Activated naive CD4-positive, alpha-beta T cell treated with anti-CD3 and anti-CD28 coated beads, Interleukin-2, amount 10 ng/mL, durations not matched to agents 7 days and 5 days (primary cell): Measurements from ENCODE around the gene FIBP.
A peak's percentile ranks its signal among the peaks of the same experiment; 100 is the strongest.

ENCODE experiments used
- CTCF ChIA-PET: fragments of 350-600 bp; sonication (Branson Sonifier 250); formaldehyde crosslinking; loops from one replicate; lab custom pipeline; 2021; ENCODE audit warnings: antibody characterized with exemption; lab: Charles Lee
- DNase-seq: peaks from one replicate; pipeline ENCODE4 v3.0.0-alpha.2; 2020
- H3K27ac Mint-ChIP-seq: one replicate; pipeline ENCODE4 v1.8.0; 2021; ENCODE audit warnings: mild to moderate bottlenecking, moderate library complexity, mixed read lengths
- H3K27me3 Mint-ChIP-seq: one replicate; pipeline ENCODE4 v1.8.0; 2021; ENCODE audit warnings: mild to moderate bottlenecking, mixed read lengths
- H3K36me3 Mint-ChIP-seq: one replicate; pipeline ENCODE4 v1.8.0; 2021; ENCODE audit warnings: mixed read lengths
- H3K4me1 Mint-ChIP-seq: one replicate; pipeline ENCODE4 v1.8.0; 2021; ENCODE audit warnings: mixed read lengths
- H3K4me3 Mint-ChIP-seq: one replicate; pipeline ENCODE4 v1.8.0; 2021; ENCODE audit warnings: mild to moderate bottlenecking, moderate library complexity, mixed read lengths
- H3K9me3 Mint-ChIP-seq: one replicate; pipeline ENCODE4 v1.8.0; 2021; ENCODE audit warnings: mixed read lengths

The FIBP gene

GRCh38 chr11:65891219-65892136 lies 3.2 kb upstream of the FIBP start:
- Mint-ChIP-seq H3K27ac (peak overlapping the region; percentile 87), H3K4me3 (peak overlapping the region; percentile 96), H3K4me1 (peaks cover 74% of the 10 kb centered on the region), H3K27me3 (no peaks in the 10 kb centered on the region), H3K36me3 (peaks cover 19% of the 10 kb centered on the region), H3K9me3 (no peaks in the 10 kb centered on the region)
- DNase-seq: peak; percentile 55
- CTCF ChIA-PET: interaction anchor here (0.6 to 10.9 kb wide), 13 partner anchors 6 to 180 kb away, joined by 3 to 142 read pairs (median 3); partner anchors contain the start of genes CFL1, FOSL1, KAT5 and MUS81

GRCh38 chr11:65890324-65891218 lies 2.3 kb upstream of the FIBP start, which contains the start of gene CCDC85B:
CCDC85B (plus strand) TSS chr11:65890673; CDS start chr11:65890784, 111 bp downstream.
- no peaks in the 10 kb centered on the region for H3K9me3 Mint-ChIP-seq
- peak within 1 kb of the TSS; percentile 94 for H3K27ac Mint-ChIP-seq
- H3K36me3 Mint-ChIP-seq: peaks cover 25% of the 10 kb centered on the region

GRCh38 chr11:65887723-65888162 lies 528 bp downstream of the FIBP start:
- Mint-ChIP-seq H3K27ac (peak overlapping the region; percentile 94), H3K9me3 (no peaks in the 10 kb centered on the region), H3K4me1 (peaks cover 69% of the 10 kb centered on the region), H3K4me3 (peak overlapping the region; percentile 96), H3K36me3 (peaks cover 41% of the 10 kb centered on the region), H3K27me3 (no peaks in the 10 kb centered on the region)
- CTCF ChIA-PET: interaction anchor here (0.7 to 10.9 kb wide), 21 partner anchors 10 to 176 kb away, joined by 3 to 142 read pairs (median 6); partner anchors contain the start of genes C11orf68, CFL1, FOSL1 and KAT5
- no peak for DNase-seq

More at GRCh38 chr11:65890324-65891218, 2.3 kb upstream of the FIBP start, which contains the start of gene CCDC85B:
- Mint-ChIP-seq H3K4me3 (peak within 1 kb of the TSS; percentile 96), H3K27me3 (no peaks in the 10 kb centered on the region), H3K4me1 (peaks cover 75% of the 10 kb centered on the region)
- peak; percentile 99 for DNase-seq
- CTCF ChIA-PET: interaction anchor here (0.7 to 10.9 kb wide), 18 partner anchors 7 to 179 kb away, joined by 3 to 142 read pairs (median 3); partner anchors contain the start of genes AP5B1, BANF1, CFL1 and EIF1AD

GRCh38 chr11:65886826-65887722 lies 1.2 kb downstream of the FIBP start:
- no peak for DNase-seq
- CTCF ChIA-PET: interaction anchor here (0.7 to 10.9 kb wide), 13 partner anchors 9 to 176 kb away, joined by 3 to 142 read pairs (median 7); partner anchors contain the start of genes CFL1, FOSL1, KAT5 and MUS81
- Mint-ChIP-seq H3K4me1 (peaks cover 63% of the 10 kb centered on the region), H3K27me3 (no peaks in the 10 kb centered on the region), H3K4me3 (peak overlapping the region; percentile 96), H3K27ac (peak overlapping the region; percentile 76), H3K9me3 (no peaks in the 10 kb centered on the region), H3K36me3 (peaks cover 35% of the 10 kb centered on the region)

GRCh38 chr11:65885808-65886536 lies 2.3 kb downstream of the FIBP start:
- H3K27me3 Mint-ChIP-seq: no peaks in the 10 kb centered on the region
- H3K4me1 Mint-ChIP-seq: peaks cover 66% of the 10 kb centered on the region

GRCh38 chr11:65885231-65885630 lies 3.0 kb downstream of the FIBP start:
- H3K27ac Mint-ChIP-seq: peak overlapping the region; percentile 58

More at GRCh38 chr11:65885808-65886536, 2.3 kb downstream of the FIBP start:
- Mint-ChIP-seq H3K4me3 (peak overlapping the region; percentile 96), H3K9me3 (no peaks in the 10 kb centered on the region), H3K36me3 (peaks cover 35% of the 10 kb centered on the region), H3K27ac (no peak overlapping the region)
- CTCF ChIA-PET: interaction anchor here (0.8 to 10.9 kb wide), 22 partner anchors 8 to 174 kb away, joined by 3 to 142 read pairs (median 10); partner anchors contain the start of genes BANF1, CATSPER1, CFL1 and EIF1AD
- DNase-seq: no peak

GRCh38 chr11:65884716-65885092 lies 3.6 kb downstream of the FIBP start:
- H3K27me3 Mint-ChIP-seq: no peaks in the 10 kb centered on the region
- no peak overlapping the region for H3K4me3 Mint-ChIP-seq
- peaks cover 35% of the 10 kb centered on the region for H3K36me3 Mint-ChIP-seq
- peaks cover 71% of the 10 kb centered on the region for H3K4me1 Mint-ChIP-seq
- peak; percentile 88 for DNase-seq
- no peaks in the 10 kb centered on the region for H3K9me3 Mint-ChIP-seq
- CTCF ChIA-PET: interaction anchor here (0.6 to 10.9 kb wide), 35 partner anchors 8 to 173 kb away, joined by 3 to 142 read pairs (median 7); partner anchors contain the start of genes C11orf68, CATSPER1, CFL1 and FOSL1
- peak overlapping the region; percentile 58 for H3K27ac Mint-ChIP-seq

More at GRCh38 chr11:65885231-65885630, 3.0 kb downstream of the FIBP start:
- Mint-ChIP-seq H3K4me1 (peaks cover 72% of the 10 kb centered on the region), H3K36me3 (peaks cover 35% of the 10 kb centered on the region), H3K4me3 (no peak overlapping the region), H3K9me3 (no peaks in the 10 kb centered on the region), H3K27me3 (no peaks in the 10 kb centered on the region)
- CTCF ChIA-PET: interaction anchor here (0.8 to 10.9 kb wide), 33 partner anchors 8 to 173 kb away, joined by 3 to 142 read pairs (median 7); partner anchors contain the start of genes BANF1, C11orf68, CATSPER1 and CFL1
- no peak for DNase-seq

GRCh38 chr11:65883786-65884715 lies 4.2 kb downstream of the FIBP start:
- CTCF ChIA-PET: interaction anchor here (0.6 to 10.9 kb wide), 34 partner anchors 10 to 172 kb away, joined by 3 to 142 read pairs (median 6); partner anchors contain the start of genes C11orf68, CATSPER1, CFL1 and FOSL1
- H3K4me1 Mint-ChIP-seq: peaks cover 71% of the 10 kb centered on the region
- H3K36me3 Mint-ChIP-seq: peaks cover 35% of the 10 kb centered on the region
- no peaks in the 10 kb centered on the region for H3K9me3 Mint-ChIP-seq
- no peak overlapping the region for H3K4me3 Mint-ChIP-seq
- DNase-seq: no peak
- peak overlapping the region; percentile 58 for H3K27ac Mint-ChIP-seq
- H3K27me3 Mint-ChIP-seq: no peaks in the 10 kb centered on the region

GRCh38 chr11:65883058-65883761 lies 5.1 kb downstream of the FIBP start:
- peaks cover 70% of the 10 kb centered on the region for H3K4me1 Mint-ChIP-seq

More at GRCh38 chr11:65883058-65883761, 5.1 kb downstream of the FIBP start:
- Mint-ChIP-seq H3K27me3 (no peaks in the 10 kb centered on the region), H3K4me3 (no peak overlapping the region), H3K27ac (no peak overlapping the region), H3K9me3 (no peaks in the 10 kb centered on the region), H3K36me3 (peaks cover 34% of the 10 kb centered on the region)
- CTCF ChIA-PET: interaction anchor here (0.7 to 10.9 kb wide), 13 partner anchors 9 to 171 kb away, joined by 3 to 142 read pairs (median 14); partner anchors contain the start of genes CFL1, FOSL1, KAT5 and MUS81
- no peak for DNase-seq
